Transverse colon (tissue), 4 donors: Measurements from ENCODE around the gene CACNA1A. TPM values are rescaled to one million over a fixed set of nuclear protein-coding genes. Genes with fewer than 3 reads are reported as not detected.
A peak's percentile ranks its signal among the peaks of the same experiment; 100 is the strongest.

Source experiments
- DNase-seq: peaks from one replicate; pipeline ENCODE4 v3.0.0-alpha.2; 2019
- H3K27ac ChIP-seq, 4 donors: fragments of 200-600 bp; sonication (generic); 2 replicates each; pipeline ENCODE4 v1.5.1; 2016 to 2018; ENCODE audit warnings: inconsistent platforms in 4 of 4
- H3K27me3 ChIP-seq: fragments of 200-600 bp; sonication (generic); 2 replicates; pipeline ENCODE4 v1.5.1; 2017; ENCODE audit warnings: inconsistent platforms
- H3K36me3 ChIP-seq, 4 donors: fragments of 200-600 bp; sonication (generic); 2 replicates each; pipeline ENCODE4 v1.5.1; 2017 to 2019; ENCODE audit warnings: inconsistent platforms in 4 of 4
- H3K4me1 ChIP-seq, 4 donors: fragments of 200-600 bp; sonication (generic); 2 replicates each; pipeline ENCODE4 v1.5.1; 2017 to 2020; ENCODE audit warnings: inconsistent platforms in 4 of 4
- H3K4me3 ChIP-seq, 4 donors: fragments of 200-600 bp; sonication (generic); 1 replicate in 1 of 4; 2 replicates in 3 of 4; pipeline versions ENCODE4 v1.5.1 to v1.6.1; 2017 to 2019; ENCODE audit warnings: inconsistent platforms in 4 of 4
- H3K9me3 ChIP-seq, 2 donors: fragments of 200-600 bp; sonication (generic); 2 replicates each; pipeline ENCODE4 v1.5.1; 2017 to 2019; ENCODE audit warnings: inconsistent platforms in 2 of 2
- EP300 ChIP-seq: sonication (generic); formaldehyde crosslinking; IDR thresholded peaks from one replicate; pipeline ENCODE4 v1.6.1; 2017; ENCODE audit warnings: antibody characterized with exemption, low read depth
- POLR2A ChIP-seq: fragments of 450-650 bp; IDR thresholded peaks from one replicate; pipeline ENCODE4 v1.6.1; 2016; ENCODE audit warnings: antibody characterized with exemption, mild to moderate bottlenecking, moderate library complexity
- POLR2AphosphoS5 ChIP-seq, 3 donors: sonication (generic); formaldehyde crosslinking; IDR thresholded peaks; one replicate each; pipeline ENCODE4 v1.6.1; 2016; ENCODE audit warnings: antibody characterized with exemption in 3 of 3
- WGBS, 2 donors: methylation state at CpG; one replicate each; pipeline ENCODE4 v1.1.5; 2018; ENCODE audit warnings: low coverage in 1 of 2; 5-methylcytosine and 5-hydroxymethylcytosine counted together
- in situ Hi-C, 4 donors: fragments of 200-750 bp; cut with MboI; loops; one replicate each; pipeline versions ENCODE4 v1.15.0 to v1.15.1; 2017; ENCODE audit warnings: low sequenced_read_pairs in 3 of 4, low pct_ligation_motif_present in 1 of 4, low pct_unique_long_range_greater_than_20kb in 1 of 4
- intact Hi-C: fragments of 100-400 bp; cut with DNase I; formaldehyde crosslinking; loops from one replicate; pipeline ENCODE4 v1.15.1; 2023; ENCODE audit warnings: low total_unique reads
- total RNA-seq, 4 donors: library from RNA; depleted of rRNA; stranded (reverse); fragments of >200 nt; gene quantifications; one replicate each; pipeline ENCODE4 v1.1.0, GENCODE V29; 2016
- TF ChIP-seq, protein P1 (sequence below), 5 experiments: fragments of 200-600 bp in 3 of 5; fragments of 450-650 bp in 2 of 5; sonication (generic) in 3 of 5; IDR thresholded peaks; 1 replicate in 2 of 5; 2 replicates in 3 of 5; pipeline ENCODE4 v1.5.1; 2016 to 2017; ENCODE audit warnings: antibody characterized with exemption in 5 of 5, inconsistent platforms in 3 of 5, mild to moderate bottlenecking in 2 of 5, moderate library complexity in 1 of 5

The CACNA1A gene
- total RNA-seq, 4 donors from 2014 or later, result 2.9 to 15.7 (median 5.2) TPM

DNA sequence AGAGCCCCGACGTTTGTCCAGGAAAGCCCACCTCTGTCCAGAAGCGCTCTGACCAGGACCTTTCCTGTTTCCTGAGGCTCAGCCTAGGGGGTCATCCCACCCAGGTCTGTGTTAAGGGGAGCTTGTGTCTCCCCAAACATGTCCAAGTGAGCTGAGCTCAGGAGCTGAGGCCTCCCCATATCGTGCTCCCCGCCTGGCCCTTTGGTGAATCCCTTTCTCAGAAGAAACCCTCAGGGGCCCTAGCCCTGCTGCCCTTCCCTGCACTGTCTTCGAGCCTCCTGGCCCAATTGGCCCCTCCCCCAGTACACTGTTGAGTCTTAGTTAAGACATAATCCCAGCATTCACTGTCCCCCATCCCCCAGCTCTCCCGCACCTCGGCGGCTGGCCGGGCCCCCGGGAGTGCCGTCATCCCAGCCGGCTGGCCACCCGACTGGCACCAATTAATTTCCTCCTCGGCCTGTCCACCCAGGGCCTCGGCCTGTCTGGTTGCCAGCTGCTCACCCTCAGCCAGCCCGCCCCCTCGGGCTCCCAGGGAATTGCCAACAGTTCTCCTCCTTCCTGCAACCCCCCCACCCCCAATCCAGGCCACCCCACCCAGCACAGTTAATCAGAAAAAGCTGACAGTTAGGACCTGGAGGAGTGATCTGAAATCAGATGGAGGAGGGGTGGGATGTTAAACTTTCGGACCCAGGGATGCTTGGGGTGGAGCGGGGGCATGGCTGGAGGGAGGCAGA, 342.5 kb downstream of the CACNA1A start:
- TF ChIP-seq EP300 (no peak), POLR2AphosphoS5 (IDR thresholded peaks at IDR 0.05) (peak in 2 of 3 donors; percentile 42 to 47), POLR2A (no peak)
- TF ChIP-seq, protein P1, sequence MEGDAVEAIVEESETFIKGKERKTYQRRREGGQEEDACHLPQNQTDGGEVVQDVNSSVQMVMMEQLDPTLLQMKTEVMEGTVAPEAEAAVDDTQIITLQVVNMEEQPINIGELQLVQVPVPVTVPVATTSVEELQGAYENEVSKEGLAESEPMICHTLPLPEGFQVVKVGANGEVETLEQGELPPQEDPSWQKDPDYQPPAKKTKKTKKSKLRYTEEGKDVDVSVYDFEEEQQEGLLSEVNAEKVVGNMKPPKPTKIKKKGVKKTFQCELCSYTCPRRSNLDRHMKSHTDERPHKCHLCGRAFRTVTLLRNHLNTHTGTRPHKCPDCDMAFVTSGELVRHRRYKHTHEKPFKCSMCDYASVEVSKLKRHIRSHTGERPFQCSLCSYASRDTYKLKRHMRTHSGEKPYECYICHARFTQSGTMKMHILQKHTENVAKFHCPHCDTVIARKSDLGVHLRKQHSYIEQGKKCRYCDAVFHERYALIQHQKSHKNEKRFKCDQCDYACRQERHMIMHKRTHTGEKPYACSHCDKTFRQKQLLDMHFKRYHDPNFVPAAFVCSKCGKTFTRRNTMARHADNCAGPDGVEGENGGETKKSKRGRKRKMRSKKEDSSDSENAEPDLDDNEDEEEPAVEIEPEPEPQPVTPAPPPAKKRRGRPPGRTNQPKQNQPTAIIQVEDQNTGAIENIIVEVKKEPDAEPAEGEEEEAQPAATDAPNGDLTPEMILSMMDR (IDR thresholded peaks at IDR 0.05), result no peak
- Histone ChIP-seq H3K4me3 (peak overlapping the region in 3 of 4 donors; percentile 20 to 46 (median 29)), H3K9me3 (no peaks in the 10 kb centered on the region), H3K27me3 (no peaks in the 10 kb centered on the region), H3K4me1 (peaks cover 36 to 74% (median 61%) of the 10 kb centered on the region in 4 donors), H3K27ac (peak overlapping the region; percentile 95 to 98 (median 97)), H3K36me3 (no peaks in the 10 kb centered on the region)
- DNase-seq, result peak; percentile 80
- in situ Hi-C loops, result no loop called here
- 15% methylated on average over 19 of the region's 20 CpGs; no CpG with 5 or more reads in 1 of the 2 donors for WGBS, 2 donors
- intact Hi-C loops, result no loop called here

- Histone ChIP-seq H3K4me3 (peak overlapping the region; percentile 20 to 46 (median 26)), H3K27me3 (no peaks in the 10 kb centered on the region), H3K27ac (peak overlapping the region; percentile 95 to 98 (median 97)), H3K9me3 (no peaks in the 10 kb centered on the region), H3K4me1 (peaks cover 36 to 67% (median 57%) of the 10 kb centered on the region in 4 donors), H3K36me3 (no peaks in the 10 kb centered on the region)
- in situ Hi-C loops, result no loop called here
- WGBS, 2 donors, result 3% methylated on average over 33 of the region's 58 CpGs; no CpG with 5 or more reads in 1 of the 2 donors
- DNase-seq, result peak; percentile 99
- TF ChIP-seq POLR2AphosphoS5 (IDR thresholded peaks at IDR 0.05) (peak; percentile 73 to 95 (median 91)), EP300 (peak; percentile 58), POLR2A (peak; percentile 64)
- TF ChIP-seq, protein P1 (IDR thresholded peaks at IDR 0.05), result no peak
- intact Hi-C loops, result no loop called here
Measured at GRCh38 chr19:13162724-13163608, 343.3 kb downstream of the CACNA1A start.

- H3K9me3 ChIP-seq, result no peaks in the 10 kb centered on the region
- TF ChIP-seq POLR2AphosphoS5 (IDR thresholded peaks at IDR 0.05) (peak in 1 of 3 donors; percentile 33), EP300 (no peak), POLR2A (no peak)
- TF ChIP-seq, protein P1 (IDR thresholded peaks at IDR 0.05), result no peak
- WGBS, 2 donors, result 71 to 94% methylated on average over 1 of the region's 1 CpG
- peaks cover 31 to 61% (median 43%) of the 10 kb centered on the region in 4 donors for H3K4me1 ChIP-seq
- no peak overlapping the region for H3K4me3 ChIP-seq
- no peaks in the 10 kb centered on the region for H3K27me3 ChIP-seq
- peak overlapping the region in 1 of 4 donors; percentile 97 for H3K27ac ChIP-seq
- no peaks in the 10 kb centered on the region for H3K36me3 ChIP-seq
- no peak for DNase-seq
- intact Hi-C loops, result no loop called here
- in situ Hi-C loops, result no loop called here
Measured at GRCh38 chr19:13160557-13160956, 345.7 kb downstream of the CACNA1A start.

DNA sequence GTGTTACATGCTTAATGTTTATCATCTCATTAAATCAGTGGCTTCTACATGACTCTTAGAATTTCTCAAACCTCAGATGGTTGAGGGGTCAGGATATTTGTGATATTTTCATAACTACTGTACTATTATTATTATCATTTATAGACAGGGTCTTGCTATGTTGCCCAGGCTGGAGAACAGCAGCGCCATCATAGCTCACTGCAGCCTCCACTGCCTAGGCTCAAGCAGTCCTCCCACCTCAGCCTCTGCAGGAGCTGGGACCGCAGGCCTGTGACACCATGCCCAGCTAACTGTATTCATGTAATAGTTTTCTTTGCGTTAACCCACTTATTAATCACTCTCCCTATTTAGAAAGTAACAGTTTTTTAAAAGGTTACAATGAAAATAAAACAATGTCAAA, 346.6 kb downstream of the CACNA1A start:
- no peak overlapping the region for H3K4me3 ChIP-seq
- H3K27me3 ChIP-seq, result no peaks in the 10 kb centered on the region
- no peak overlapping the region for H3K27ac ChIP-seq
- 97% methylated on average over 3 of the region's 3 CpGs; no CpG with 5 or more reads in 1 of the 2 donors for WGBS, 2 donors
- TF ChIP-seq POLR2AphosphoS5 (IDR thresholded peaks at IDR 0.05), result peak in 1 of 3 donors; percentile 36
- TF ChIP-seq, protein P1 (IDR thresholded peaks at IDR 0.05), result no peak
- in situ Hi-C loops, result no loop called here
- peaks cover 24 to 61% (median 44%) of the 10 kb centered on the region in 4 donors for H3K4me1 ChIP-seq
- intact Hi-C loops, result loop anchor here (10.0 kb wide), 2 partner anchors 375 to 1355 kb away; partner anchors contain the start of gene DNAJB1
- no peak for DNase-seq
- H3K36me3 ChIP-seq, result no peaks in the 10 kb centered on the region
- H3K9me3 ChIP-seq, result no peaks in the 10 kb centered on the region
